Ammon's horn (tissue), 1 donor: ENCODE results near the gene SORL1.
"Not testable (repeated sequence)": the region's sequence is repeated elsewhere in the genome, so short reads cannot be mapped to it uniquely, and the experiment has no call there.

ENCODE experiments used
- DNase-seq: peaks from one replicate; pipeline ENCODE4 v3.0.0-alpha.2; 2016; ENCODE audit warnings: low spot score

The SORL1 gene

GRCh38 chr11:121566279-121567168, 114.4 kb downstream of the SORL1 start:
- DNase-seq = peak; percentile 57

GRCh38 chr11:121567995-121568394, 115.9 kb downstream of the SORL1 start:
- DNase-seq = no peak

DNA sequence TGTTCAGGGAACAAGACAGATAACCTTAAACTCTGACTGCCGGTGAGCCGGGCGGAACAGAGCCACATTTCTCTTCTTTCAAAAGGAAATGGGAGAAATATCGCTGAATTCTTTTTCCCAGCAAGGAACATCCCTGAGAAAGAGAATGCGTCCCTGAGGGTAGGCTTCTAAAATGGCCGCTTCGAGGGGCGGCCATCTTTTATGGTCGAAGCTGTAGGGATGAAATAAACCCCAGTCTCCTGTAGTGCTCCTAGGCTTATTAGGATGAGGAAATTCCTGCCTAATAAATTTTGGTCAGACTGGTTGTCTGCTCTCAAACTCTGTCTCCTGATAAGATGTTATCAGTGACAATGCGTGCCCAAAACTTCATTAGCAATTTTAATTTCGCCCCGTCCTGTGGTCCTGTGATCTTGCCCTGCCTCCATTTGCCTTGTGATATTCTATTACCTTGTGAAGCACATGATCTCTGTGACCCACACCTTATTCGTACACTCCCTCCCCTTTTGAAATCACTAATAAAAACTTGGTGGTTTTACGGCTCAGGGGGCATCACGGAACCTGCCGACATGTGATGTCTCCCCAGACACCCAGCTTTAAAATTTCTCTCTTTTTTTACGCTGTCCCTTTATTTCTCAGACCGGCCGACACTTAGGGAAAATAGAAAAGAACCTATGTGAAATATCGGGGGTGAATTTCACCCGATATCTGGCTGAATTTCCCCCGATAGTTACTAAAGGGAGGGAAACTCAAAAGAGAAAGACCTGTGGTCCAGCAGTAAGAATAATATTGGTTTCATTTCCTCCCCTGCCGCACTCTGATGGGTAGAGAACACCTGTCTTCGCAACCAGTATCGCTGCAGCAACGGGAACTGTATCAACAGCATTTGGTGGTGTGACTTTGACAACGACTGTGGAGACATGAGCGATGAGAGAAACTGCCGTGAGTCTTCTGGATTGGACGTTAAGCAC, 117.5 kb downstream of the SORL1 start:
- DNase-seq = not testable (repeated sequence)

DNA sequence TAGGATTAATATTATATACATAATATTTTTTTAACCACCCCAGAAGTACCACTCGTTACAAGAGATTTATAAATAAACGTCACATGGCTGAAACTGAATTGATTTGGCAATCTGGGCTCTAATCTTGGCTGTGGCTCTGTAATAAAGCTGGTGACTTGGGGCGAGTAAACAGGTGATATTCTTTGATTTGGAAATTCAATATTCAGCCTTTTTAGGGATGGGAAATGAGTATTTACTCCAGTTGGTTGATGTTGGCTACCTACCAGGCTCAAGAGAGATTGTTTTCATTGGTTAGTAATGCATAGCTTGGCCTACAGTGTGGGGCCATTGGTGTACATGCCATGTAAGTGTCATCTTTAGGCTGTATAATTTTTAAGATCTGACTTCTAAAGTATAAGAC, 118.3 kb downstream of the SORL1 start:
- no peak for DNase-seq

DNA sequence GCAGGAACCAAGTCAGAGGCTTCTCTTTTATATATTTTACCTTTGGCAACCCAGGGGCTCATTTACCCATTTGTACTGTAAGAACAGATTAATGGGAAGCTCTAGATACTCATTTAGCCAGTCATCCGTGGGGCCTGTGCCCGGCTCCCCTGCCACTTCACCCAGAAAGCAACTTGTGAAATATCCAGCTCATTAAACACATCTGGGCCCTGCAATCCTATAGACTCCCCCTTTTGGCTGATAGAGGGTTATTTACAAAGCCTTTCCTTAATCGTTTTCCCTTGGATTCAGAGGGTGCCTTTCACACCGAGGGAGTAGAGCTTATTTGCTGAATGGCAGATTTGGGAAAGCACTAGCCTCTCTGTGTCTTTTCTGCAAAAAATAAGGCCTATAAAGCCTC, 119.4 kb downstream of the SORL1 start:
- no peak for DNase-seq

GRCh38 chr11:121572571-121573059, 120.5 kb downstream of the SORL1 start:
- peak; percentile 86 for DNase-seq

GRCh38 chr11:121574801-121575200, 122.7 kb downstream of the SORL1 start:
- no peak for DNase-seq

- DNase-seq = peak; percentile 85
Measured at GRCh38 chr11:121575250-121575962, 123.3 kb downstream of the SORL1 start.

DNA sequence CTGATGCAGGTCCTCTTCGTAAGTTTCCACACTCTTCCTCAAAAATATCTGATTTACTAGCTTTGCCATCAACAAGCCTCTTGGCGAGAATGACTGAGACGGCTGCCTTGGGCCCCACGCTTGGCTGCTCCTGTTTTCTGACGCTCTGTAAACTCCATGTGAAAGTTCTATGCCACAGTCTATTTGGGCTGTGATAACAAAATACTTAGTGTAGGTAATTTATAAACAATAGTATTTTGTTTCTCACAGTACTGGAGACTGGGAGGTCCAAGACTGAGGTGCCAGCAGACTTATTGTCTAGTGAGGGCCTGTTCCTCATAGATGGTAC, 123.8 kb downstream of the SORL1 start:
- no peak for DNase-seq

- DNase-seq = peak; percentile 64
Measured at GRCh38 chr11:121576531-121576930, 124.4 kb downstream of the SORL1 start.

DNA sequence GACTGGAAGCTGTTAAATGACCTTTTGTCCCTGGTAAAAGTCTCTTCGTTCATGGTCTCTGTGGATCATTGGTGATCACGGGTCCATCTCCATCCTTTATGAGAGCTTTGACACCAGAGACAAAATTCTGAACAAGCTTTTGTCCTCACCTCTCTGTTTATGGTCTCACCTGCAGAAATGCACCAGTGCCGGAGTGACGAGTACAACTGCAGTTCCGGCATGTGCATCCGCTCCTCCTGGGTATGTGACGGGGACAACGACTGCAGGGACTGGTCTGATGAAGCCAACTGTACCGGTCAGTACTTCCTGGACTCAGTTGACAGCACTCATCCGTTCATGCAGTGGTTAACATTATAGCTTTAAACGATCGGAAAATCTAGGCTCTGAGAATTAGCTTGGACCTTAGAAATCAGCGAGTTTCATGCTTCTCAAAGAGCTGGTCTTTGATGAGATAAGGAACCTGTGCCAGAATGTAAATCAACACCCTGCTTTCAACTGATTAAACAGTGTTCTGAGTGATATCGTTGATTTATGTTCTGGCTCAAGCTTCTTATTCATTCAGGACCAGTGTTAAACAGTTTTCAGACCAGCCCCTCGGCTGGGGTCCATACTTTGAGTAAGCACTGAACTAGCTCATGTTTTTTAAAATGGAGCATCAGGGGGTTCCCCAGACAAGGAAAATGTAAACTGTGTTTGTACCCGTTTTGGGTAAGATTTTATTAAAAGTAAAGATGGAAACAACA, 125.2 kb downstream of the SORL1 start:
- no peak for DNase-seq

DNA sequence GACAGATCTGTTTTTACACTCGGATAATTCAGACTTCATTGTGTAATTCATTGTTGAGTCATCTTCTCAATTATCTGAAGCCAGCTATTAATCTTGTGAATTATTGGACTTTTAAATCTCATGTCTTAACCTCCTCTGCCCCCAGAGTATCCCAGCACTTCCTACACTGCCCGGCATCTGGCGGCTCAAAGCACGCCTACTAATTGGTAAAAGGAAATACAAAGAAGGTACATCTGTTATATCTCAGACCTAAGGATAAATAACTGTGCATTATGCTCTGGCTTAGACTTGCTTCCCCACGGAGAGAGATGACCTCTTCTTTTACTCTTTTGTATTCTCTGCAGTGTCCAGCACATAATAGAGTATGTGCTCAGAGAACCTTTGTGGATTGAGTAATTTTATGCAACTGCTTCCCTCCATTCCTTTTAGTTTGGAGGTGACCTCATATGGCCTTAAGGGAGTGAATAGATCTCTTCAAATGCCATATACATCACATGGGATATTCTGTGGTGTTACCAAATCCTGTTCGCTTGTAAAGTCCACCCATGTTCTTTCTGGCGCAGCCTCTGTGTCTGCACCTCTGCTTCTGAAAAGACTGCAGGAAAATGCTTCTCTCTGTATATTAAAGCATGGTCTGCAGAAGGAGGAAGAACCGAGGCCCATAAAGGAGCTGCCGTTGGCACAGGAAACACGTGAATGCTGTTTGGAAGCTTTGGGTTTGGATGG, 126.3 kb downstream of the SORL1 start:
- peak; percentile 55 for DNase-seq

- no peak for DNase-seq
Measured at GRCh38 chr11:121580154-121580553, 128.0 kb downstream of the SORL1 start.

- no peak for DNase-seq
Measured at GRCh38 chr11:121581607-121582006, 129.5 kb downstream of the SORL1 start.

DNA sequence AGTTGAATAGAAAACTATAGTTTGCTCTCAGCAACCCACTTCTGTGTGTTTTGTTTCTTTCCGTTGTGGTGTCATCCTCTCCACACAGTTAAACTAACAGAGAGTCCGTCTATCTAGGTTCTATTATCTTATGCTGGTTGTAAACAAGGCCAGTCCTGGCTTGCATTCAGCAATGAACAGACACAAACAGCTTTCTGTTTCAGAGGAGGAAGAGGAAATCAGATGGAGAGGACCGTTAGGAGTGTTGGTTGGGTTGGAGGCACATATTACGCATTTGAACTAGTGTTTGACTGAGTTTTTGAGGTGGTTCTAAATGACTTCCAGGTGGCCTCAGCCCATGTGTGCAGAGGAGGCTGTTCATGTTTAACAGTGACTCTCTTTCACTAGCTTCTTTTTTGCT, 130.2 kb downstream of the SORL1 start:
- peak; percentile 66 for DNase-seq

DNA sequence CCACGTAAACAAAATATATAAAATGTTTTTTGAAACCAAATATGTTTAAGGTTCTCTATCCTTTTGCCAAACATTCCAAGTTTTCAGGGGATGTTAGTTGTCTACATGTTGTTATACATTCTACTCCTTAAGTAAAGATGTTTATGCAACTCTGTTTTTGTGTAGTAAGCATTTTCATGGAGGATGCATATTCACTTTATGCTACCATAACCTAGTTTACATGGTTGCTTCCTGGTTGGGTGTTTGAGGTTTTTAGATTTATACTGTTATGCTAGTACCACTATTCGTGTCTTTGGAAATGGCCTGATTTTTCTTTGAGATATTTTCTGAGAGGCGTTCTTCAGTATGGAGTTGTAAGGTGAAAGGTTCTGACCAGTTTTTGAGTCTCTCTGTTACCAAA, 131.7 kb downstream of the SORL1 start:
- DNase-seq = no peak

DNA sequence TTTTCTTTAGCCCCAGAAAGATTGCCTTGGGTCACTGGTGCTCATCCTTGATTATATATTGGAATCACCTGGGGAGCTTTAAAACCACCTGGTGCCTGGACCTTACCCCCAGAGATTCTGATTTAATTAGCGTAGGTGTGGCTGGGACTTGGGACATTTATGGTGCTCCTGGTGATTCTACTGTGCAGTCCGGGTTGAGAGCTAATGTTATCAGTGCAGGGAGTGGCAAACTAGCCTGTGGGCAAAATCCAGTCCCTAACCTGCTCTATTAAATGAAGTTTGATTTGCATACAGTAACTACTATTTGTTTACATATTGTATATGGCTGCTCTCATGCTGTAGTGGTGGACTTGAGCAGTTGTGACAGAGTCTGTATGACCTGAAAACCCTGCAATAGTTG, 134.6 kb downstream of the SORL1 start:
- no peak for DNase-seq

DNA sequence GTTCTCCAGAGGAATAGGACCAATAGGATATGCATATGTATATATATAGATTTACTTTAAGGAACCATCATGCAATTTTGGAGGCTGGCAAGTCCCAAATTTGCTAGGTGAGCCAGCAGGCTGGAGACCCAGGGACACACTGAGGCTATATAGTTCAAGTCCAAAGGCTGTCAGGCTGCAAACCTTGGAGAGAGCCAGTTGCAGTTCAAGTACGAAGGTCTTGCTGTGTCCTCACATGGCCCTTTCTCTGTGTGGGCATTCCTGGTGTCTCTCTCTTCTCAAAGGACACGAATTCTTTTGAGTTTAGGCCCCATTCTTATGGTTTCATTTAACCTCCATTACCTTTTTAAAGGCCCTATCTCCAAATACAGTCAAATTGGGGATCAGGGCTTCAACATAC, 135.1 kb downstream of the SORL1 start:
- DNase-seq = no peak

DNA sequence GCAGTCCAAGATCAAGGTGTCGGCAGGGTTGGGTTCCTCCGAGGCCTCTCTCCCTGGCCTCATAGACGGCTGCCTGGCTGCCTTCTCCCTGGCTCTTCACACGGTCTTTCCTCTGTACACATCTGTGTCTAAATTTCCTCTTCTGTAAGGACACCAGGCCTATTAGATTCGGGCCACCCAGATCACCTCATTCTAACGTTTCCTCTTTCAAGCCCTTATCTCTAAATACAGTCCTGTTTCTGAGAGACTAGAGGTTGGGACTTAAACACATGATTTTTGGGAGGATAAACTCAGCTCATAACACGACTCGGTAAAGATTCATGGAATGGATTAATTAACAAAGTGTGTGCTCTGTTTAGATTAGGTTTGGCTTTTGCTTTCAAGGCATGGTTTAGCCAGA, 136.6 kb downstream of the SORL1 start:
- no peak for DNase-seq

DNA sequence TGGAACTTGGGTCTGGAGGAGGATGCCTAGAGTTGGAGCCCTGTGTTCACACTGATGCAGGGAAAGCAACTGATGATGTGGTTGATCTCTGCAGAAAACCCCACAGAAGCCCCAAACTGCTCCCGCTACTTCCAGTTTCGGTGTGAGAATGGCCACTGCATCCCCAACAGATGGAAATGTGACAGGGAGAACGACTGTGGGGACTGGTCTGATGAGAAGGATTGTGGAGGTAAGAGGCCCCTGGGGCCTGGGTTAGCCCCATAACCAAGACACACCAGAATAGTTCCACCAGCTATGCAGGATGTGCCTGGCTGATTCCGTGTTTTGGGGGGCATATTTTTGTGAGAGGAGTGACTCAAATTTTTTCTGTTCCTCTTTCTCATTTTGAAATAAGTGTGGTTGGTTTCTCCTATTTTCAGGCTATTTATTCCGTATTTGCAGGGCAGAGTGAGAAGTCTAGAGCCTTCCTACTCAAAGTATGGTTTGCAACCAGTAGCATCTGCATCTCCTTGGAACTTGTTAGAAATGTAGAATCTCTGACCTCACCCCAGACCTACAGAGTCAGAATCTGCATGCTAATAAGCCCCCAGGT, 137.9 kb downstream of the SORL1 start:
- DNase-seq = peak; percentile 72
